ENCODE measurements around the gene HPX. TPM values are rescaled to one million over a fixed set of nuclear protein-coding genes. Genes with fewer than 3 reads are reported as not detected.

HPX gene
- total and polyA plus RNA-seq, 2 of the 13 experiments (the other 11 are each of a cell fraction or from before 2014, with no cell fraction given) = 9.2 to 57.4 TPM

- TF ChIP-seq IRX3 (CRISPR knock-in tag; IDR thresholded peaks at IDR 0.05; ENCODE audit: borderline replicate concordance, low read depth) (no peak), PCBP2 (optimal IDR thresholded peaks at IDR 0.05; ENCODE audit: low read depth, low read length, poor library complexity, severe bottlenecking) (no peak), ZNF703 (CRISPR knock-in tag; IDR thresholded peaks at IDR 0.05; ENCODE audit: borderline replicate concordance) (no peak), PTBP1 (IDR thresholded peaks at IDR 0.05; ENCODE audit: low read depth, low read length, poor library complexity, severe bottlenecking) (no peak), ZNF607 (CRISPR knock-in tag; IDR thresholded peaks at IDR 0.05; ENCODE audit: borderline replicate concordance) (no peak), ZNF121 (CRISPR knock-in tag; IDR thresholded peaks at IDR 0.05) (no peak), ZGPAT (CRISPR knock-in tag; IDR thresholded peaks at IDR 0.05) (peak; percentile 55; the same call in 1 of the 2 replicates), MAX (IDR thresholded peaks at IDR 0.05) (no peak), HINFP (CRISPR knock-in tag; IDR thresholded peaks at IDR 0.05; ENCODE audit: low read depth) (no peak), ARNT (IDR thresholded peaks at IDR 0.05) (no peak), ATF4 (CRISPR knock-in tag; IDR thresholded peaks at IDR 0.05) (peak in 1 of 2 experiments; percentile 64; a peak in 2 of 4 replicates), NBN (conservative IDR thresholded peaks at IDR 0.05) (no peak), ZBTB25 (CRISPR knock-in tag; IDR thresholded peaks at IDR 0.05) (no peak), ZNF615 (CRISPR knock-in tag; IDR thresholded peaks at IDR 0.05; ENCODE audit: borderline replicate concordance) (no peak), GABPA (IDR thresholded peaks at IDR 0.05; ENCODE audit: low read depth, low read length) (no peak), GABPA (CRISPR knock-in tag; IDR thresholded peaks at IDR 0.05; ENCODE audit: low read depth) (no peak), SSRP1 (CRISPR knock-in tag; IDR thresholded peaks at IDR 0.05) (no peak), FOXM1 (CRISPR knock-in tag; IDR thresholded peaks at IDR 0.05) (no peak), ZNF484 (CRISPR knock-in tag; IDR thresholded peaks at IDR 0.05; ENCODE audit: borderline replicate concordance, low read depth) (no peak), ZNF512 (CRISPR knock-in tag; IDR thresholded peaks at IDR 0.05) (no peak), NR2F1 (CRISPR knock-in tag; IDR thresholded peaks at IDR 0.05) (no peak)
Measured at GRCh38 chr11:6387811-6388599, 52.8 kb downstream of the HPX start (continued).

Measured in HepG2 (cell line).